SK-N-SH treated with all-trans-retinoic acid at 6 μM for 48 hours (cell line): ENCODE data around the gene POU1F1.
"Not testable (repeated sequence)": the region's sequence is repeated elsewhere in the genome, so short reads cannot be mapped to it uniquely, and the experiment has no call there.

Experiments used
- ATAC-seq: fragments of 200-7000 bp; cut with Tn5 transposase; 3 replicates; pipeline ENCODE4 v1.9.1; 2020; ENCODE audit warnings: mild to moderate bottlenecking, moderate library complexity
- ARNTL ChIP-seq: fragments of 450-650 bp; formaldehyde crosslinking; IDR thresholded peaks from 2 replicates; pipeline ENCODE4 v1.5.0; 2020; ENCODE audit warnings: low read depth, mild to moderate bottlenecking, moderate library complexity, borderline replicate concordance
- BACH2 ChIP-seq: fragments of 250-450 bp; sonication (Bioruptor Pico); IDR thresholded peaks from 2 replicates; pipeline ENCODE4 v1.9.0; 2021; ENCODE audit warnings: mild to moderate bottlenecking, borderline replicate concordance
- CREB5 ChIP-seq: fragments of 250-450 bp; sonication (Bioruptor Pico); IDR thresholded peaks from 2 replicates; pipeline ENCODE4 v1.5.1; 2020; ENCODE audit warnings: low read depth, mild to moderate bottlenecking, moderate library complexity
- ESRRG ChIP-seq: fragments of 250-450 bp; sonication (Bioruptor Pico); IDR thresholded peaks from 2 replicates; pipeline ENCODE4 v1.6.1; 2021; ENCODE audit warnings: mild to moderate bottlenecking
- GLIS3 ChIP-seq: fragments of 250-450 bp; sonication (Bioruptor Pico); IDR thresholded peaks from 2 replicates; pipeline ENCODE4 v1.5.0; 2020; ENCODE audit warnings: mild to moderate bottlenecking, moderate library complexity
- ISL1 ChIP-seq: fragments of 250-450 bp; sonication (Bioruptor Pico); IDR thresholded peaks from 2 replicates; pipeline ENCODE4 v2.1.2; 2022; ENCODE audit warnings: mild to moderate bottlenecking, moderate library complexity
- OSR1 ChIP-seq: fragments of 250-450 bp; sonication (Bioruptor Pico); IDR thresholded peaks from 2 replicates; pipeline ENCODE4 v1.8.0; 2022; ENCODE audit warnings: moderate library complexity, mild to moderate bottlenecking, inconsistent platforms
- PATZ1 ChIP-seq: fragments of 250-450 bp; sonication (Bioruptor Pico); IDR thresholded peaks from 2 replicates; pipeline ENCODE4 v1.8.0; 2020; ENCODE audit warnings: mild to moderate bottlenecking, moderate library complexity, borderline replicate concordance
- PPARA ChIP-seq: fragments of 250-450 bp; sonication (Bioruptor Pico); IDR thresholded peaks from 2 replicates; pipeline ENCODE4 v1.5.0; 2020; ENCODE audit warnings: mild to moderate bottlenecking, borderline replicate concordance
- RARB ChIP-seq: fragments of 250-450 bp; sonication (Bioruptor Pico); IDR thresholded peaks from 2 replicates; pipeline ENCODE4 v1.8.0; 2021; ENCODE audit warnings: mild to moderate bottlenecking, moderate library complexity
- SNAI2 ChIP-seq: fragments of 250-450 bp; sonication (Bioruptor Pico); IDR thresholded peaks from 2 replicates; pipeline ENCODE4 v1.5.0; 2020; ENCODE audit warnings: mild to moderate bottlenecking, moderate library complexity
- TCF4 ChIP-seq: fragments of 250-450 bp; sonication (Bioruptor Pico); IDR thresholded peaks from 2 replicates; pipeline ENCODE4 v1.8.0; 2021; ENCODE audit warnings: mild to moderate bottlenecking, moderate library complexity, borderline replicate concordance
- TOX ChIP-seq: fragments of 250-450 bp; sonication (Bioruptor Pico); IDR thresholded peaks from 2 replicates; pipeline ENCODE4 v1.8.0; 2021; ENCODE audit warnings: mild to moderate bottlenecking, moderate library complexity, borderline replicate concordance
- TSHZ2 ChIP-seq: fragments of 250-450 bp; sonication (Bioruptor Pico); IDR thresholded peaks from 2 replicates; pipeline ENCODE4 v1.5.0; 2020; ENCODE audit warnings: mild to moderate bottlenecking, moderate library complexity
- ZC3H10 ChIP-seq: fragments of 250-450 bp; sonication (Bioruptor Pico); IDR thresholded peaks from 2 replicates; pipeline ENCODE4 v1.5.1; 2021; ENCODE audit warnings: mild to moderate bottlenecking, moderate library complexity
- ZFP3 ChIP-seq: fragments of 250-450 bp; sonication (Bioruptor Pico); IDR thresholded peaks from 2 replicates; pipeline ENCODE4 v1.5.0; 2020; ENCODE audit warnings: mild to moderate bottlenecking, moderate library complexity
- ZNF565 ChIP-seq: fragments of 450-650 bp; formaldehyde crosslinking; conservative IDR thresholded peaks from 2 replicates; pipeline ENCODE4 v1.5.0; 2020; ENCODE audit warnings: low read depth, mild to moderate bottlenecking, moderate library complexity
- ZNF70 ChIP-seq: fragments of 450-650 bp; formaldehyde crosslinking; IDR thresholded peaks from 2 replicates; pipeline ENCODE4 v1.5.0; 2020; ENCODE audit warnings: mild to moderate bottlenecking, moderate library complexity
- ZNF8 ChIP-seq: fragments of 450-650 bp; formaldehyde crosslinking; IDR thresholded peaks from 2 replicates; pipeline ENCODE4 v1.5.0; 2020; ENCODE audit warnings: mild to moderate bottlenecking, moderate library complexity
- TF ChIP-seq, protein P1 (sequence below): fragments of 250-450 bp; sonication (Bioruptor Pico); IDR thresholded peaks from 2 replicates; pipeline ENCODE4 v1.8.0; 2021; ENCODE audit warnings: low read depth, mild to moderate bottlenecking, moderate library complexity, borderline replicate concordance
- TF ChIP-seq, protein P2 (sequence below): fragments of 250-450 bp; sonication (Bioruptor Pico); IDR thresholded peaks from 2 replicates; pipeline ENCODE4 v1.5.1; 2021; ENCODE audit warnings: mild to moderate bottlenecking, moderate library complexity

The POU1F1 gene

DNA sequence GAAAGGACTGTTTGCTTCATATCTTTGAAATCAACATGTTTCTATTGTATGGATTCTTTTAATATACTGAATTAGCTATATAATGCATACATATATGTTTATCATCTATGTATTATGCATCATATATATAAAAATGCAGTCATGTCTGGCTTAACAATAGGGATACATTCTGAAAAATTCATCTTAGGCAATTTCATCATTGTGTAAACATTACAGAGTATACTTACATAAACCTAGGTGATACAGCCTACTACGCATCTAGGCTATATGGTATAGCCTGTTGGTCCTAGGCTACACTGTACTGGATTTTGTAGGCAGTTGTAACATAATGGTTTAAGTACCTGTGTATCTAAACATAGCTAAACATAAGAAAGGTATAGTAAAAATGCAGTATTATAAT lies 27.6 kb downstream of the POU1F1 start:
- TF ChIP-seq TOX: no peak
- TF ChIP-seq TSHZ2 (CRISPR knock-in tag): no peak
- TF ChIP-seq ZFP3 (CRISPR knock-in tag): no peak
- no peak for TF ChIP-seq CREB5 (CRISPR knock-in tag)
- no peak for TF ChIP-seq RARB
- TF ChIP-seq OSR1 (CRISPR knock-in tag): no peak
- no peak for TF ChIP-seq ARNTL (CRISPR knock-in tag)
- no peak for ATAC-seq

DNA sequence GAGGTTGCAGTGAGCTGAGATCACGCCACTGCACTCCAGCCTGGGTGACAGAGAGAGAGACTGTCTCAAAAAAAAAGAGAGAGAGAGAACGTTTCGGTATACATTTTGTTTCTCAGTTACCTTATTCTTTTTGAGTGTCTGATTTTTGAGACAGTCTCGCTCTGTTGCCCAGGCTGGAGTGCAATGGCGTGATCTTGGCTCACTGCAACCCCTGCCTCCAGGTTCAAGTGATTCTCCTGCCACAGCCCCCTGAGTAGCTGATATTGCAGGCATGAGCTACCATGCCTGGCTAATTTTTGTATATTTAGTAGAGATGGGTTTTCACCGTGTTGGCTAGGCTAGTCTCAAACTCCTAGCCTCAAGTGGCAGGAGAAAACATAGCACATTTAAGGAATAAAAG lies 28.2 kb downstream of the POU1F1 start:
- ATAC-seq: not testable (repeated sequence)

- TF ChIP-seq, protein P1, sequence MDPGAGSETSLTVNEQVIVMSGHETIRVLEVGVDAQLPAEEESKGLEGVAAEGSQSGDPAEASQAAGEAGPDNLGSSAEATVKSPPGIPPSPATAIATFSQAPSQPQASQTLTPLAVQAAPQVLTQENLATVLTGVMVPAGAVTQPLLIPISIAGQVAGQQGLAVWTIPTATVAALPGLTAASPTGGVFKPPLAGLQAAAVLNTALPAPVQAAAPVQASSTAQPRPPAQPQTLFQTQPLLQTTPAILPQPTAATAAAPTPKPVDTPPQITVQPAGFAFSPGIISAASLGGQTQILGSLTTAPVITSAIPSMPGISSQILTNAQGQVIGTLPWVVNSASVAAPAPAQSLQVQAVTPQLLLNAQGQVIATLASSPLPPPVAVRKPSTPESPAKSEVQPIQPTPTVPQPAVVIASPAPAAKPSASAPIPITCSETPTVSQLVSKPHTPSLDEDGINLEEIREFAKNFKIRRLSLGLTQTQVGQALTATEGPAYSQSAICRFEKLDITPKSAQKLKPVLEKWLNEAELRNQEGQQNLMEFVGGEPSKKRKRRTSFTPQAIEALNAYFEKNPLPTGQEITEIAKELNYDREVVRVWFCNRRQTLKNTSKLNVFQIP (CRISPR knock-in tag): no peak
- no peak for TF ChIP-seq PPARA (CRISPR knock-in tag)
- no peak for TF ChIP-seq SNAI2 (CRISPR knock-in tag)
- TF ChIP-seq BACH2 (CRISPR knock-in tag): no peak
- TF ChIP-seq ESRRG (CRISPR knock-in tag): no peak
- no peak for TF ChIP-seq ARNTL (CRISPR knock-in tag)
- TF ChIP-seq RARB: no peak
- no peak for ATAC-seq
Observed at GRCh38 chr3:87247430-87247773, 29.0 kb downstream of the POU1F1 start.

DNA sequence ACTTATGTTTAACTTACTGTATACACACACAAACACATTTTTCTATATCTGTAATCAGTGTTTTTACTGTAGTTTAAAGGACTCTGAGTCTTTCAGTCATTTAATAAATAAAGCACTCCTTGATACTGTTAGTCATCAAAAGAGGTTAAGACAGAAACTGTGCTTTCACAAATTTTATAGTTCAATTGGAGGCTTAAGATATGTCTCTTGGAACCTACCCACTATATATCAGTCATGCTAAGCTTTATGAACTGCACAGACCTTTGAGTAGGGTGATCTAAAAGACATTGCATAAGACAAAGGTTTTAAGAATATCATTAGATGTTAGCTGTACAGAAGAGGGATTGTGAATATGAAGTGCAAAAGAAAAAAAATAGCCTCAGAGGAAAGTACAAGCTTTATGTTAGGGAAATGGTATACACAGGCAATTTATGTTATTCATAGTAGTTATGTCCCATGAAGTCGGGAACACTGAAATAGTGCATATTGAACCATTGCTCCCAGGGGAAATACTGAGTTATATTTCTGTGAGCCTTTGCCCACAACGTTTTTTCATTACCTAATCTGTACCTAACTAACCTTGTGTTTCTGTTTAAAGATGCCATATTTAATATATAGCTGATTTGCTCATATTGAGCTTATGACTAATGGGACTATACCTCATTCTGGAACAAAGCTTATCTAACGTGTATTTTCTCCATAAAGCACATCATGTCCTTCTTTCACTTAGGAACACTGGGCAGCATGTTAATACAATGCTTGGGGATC lies 29.5 kb downstream of the POU1F1 start:
- ATAC-seq: no peak
- no peak for TF ChIP-seq ZNF8 (CRISPR knock-in tag)
- no peak for TF ChIP-seq TCF4 (CRISPR knock-in tag)
- no peak for TF ChIP-seq ZNF70
- TF ChIP-seq GLIS3 (CRISPR knock-in tag): no peak
- TF ChIP-seq TSHZ2 (CRISPR knock-in tag): no peak
- TF ChIP-seq SNAI2 (CRISPR knock-in tag): no peak
- no peak for TF ChIP-seq PATZ1 (CRISPR knock-in tag)
- TF ChIP-seq, protein P2, sequence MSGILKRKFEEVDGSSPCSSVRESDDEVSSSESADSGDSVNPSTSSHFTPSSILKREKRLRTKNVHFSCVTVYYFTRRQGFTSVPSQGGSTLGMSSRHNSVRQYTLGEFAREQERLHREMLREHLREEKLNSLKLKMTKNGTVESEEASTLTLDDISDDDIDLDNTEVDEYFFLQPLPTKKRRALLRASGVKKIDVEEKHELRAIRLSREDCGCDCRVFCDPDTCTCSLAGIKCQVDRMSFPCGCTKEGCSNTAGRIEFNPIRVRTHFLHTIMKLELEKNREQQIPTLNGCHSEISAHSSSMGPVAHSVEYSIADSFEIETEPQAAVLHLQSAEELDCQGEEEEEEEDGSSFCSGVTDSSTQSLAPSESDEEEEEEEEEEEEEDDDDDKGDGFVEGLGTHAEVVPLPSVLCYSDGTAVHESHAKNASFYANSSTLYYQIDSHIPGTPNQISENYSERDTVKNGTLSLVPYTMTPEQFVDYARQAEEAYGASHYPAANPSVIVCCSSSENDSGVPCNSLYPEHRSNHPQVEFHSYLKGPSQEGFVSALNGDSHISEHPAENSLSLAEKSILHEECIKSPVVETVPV: no peak
- TF ChIP-seq ZC3H10 (CRISPR knock-in tag): no peak
- no peak for TF ChIP-seq ZNF565
- TF ChIP-seq RARB: no peak
- no peak for TF ChIP-seq ESRRG (CRISPR knock-in tag)
- TF ChIP-seq ISL1 (CRISPR knock-in tag): no peak
- TF ChIP-seq ARNTL (CRISPR knock-in tag): no peak
- TF ChIP-seq, protein P1 (CRISPR knock-in tag): no peak
